Activated CD4-positive, alpha-beta T cell treated with anti-CD3 and anti-CD28 coated beads for 24 hours (primary cell): ENCODE results near the gene COL19A1.
"Not testable (repeated sequence)": the region's sequence is repeated elsewhere in the genome, so short reads cannot be mapped to it uniquely, and the experiment has no call there.

Experiments used
- DNase-seq, 2 donors: peaks; one replicate each; pipeline ENCODE4 v3.0.0-alpha.2; 2020; ENCODE audit warnings: low read depth in 2 of 2

The COL19A1 gene

GRCh38 chr6:69866351-69866769 lies at the start of gene COL19A1:
COL19A1 (plus strand) TSS chr6:69866556; CDS start chr6:69879568, 13,012 bp downstream.
- no peak for DNase-seq

- no peak for DNase-seq
Observed at GRCh38 chr6:69816569-69816968, 49.8 kb upstream of the COL19A1 start.

GRCh38 chr6:69817358-69817757 lies 49.0 kb upstream of the COL19A1 start:
- no peak for DNase-seq

DNA sequence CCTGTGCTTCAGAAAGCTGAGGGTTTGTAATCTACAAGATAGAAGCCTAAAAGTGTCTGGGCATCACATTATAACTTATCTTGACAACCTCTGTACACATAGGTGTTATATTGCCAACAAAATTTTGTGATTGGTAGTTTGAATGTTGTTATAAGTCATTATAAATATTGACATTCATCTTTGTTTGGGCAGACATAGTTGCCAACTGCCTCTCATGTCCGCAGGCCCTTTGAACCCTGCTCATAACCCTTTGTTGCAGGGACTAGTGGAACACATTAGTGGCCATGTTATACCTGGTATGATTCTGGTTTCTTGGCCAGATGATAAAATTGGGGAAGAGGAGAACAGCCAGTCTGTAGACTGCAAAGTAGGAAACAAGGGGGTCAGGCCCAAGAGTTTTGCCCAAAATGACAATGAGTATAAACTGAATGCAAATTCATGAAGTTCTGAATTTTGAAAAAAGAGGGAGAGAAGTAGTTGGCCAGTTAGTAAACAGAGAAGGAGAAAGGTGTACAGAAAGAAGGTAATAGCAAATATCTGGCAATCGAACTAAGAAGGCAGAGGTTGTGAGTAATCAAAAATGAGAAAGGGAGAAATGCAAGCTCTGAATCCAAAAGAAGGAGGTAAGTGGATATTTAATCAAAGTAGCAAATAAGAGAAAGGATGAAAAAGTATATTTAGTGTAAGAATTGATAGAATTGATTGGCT lies 48.0 kb upstream of the COL19A1 start:
- DNase-seq, result no peak

GRCh38 chr6:69819138-69819537 lies 47.2 kb upstream of the COL19A1 start:
- DNase-seq, result no peak

DNA sequence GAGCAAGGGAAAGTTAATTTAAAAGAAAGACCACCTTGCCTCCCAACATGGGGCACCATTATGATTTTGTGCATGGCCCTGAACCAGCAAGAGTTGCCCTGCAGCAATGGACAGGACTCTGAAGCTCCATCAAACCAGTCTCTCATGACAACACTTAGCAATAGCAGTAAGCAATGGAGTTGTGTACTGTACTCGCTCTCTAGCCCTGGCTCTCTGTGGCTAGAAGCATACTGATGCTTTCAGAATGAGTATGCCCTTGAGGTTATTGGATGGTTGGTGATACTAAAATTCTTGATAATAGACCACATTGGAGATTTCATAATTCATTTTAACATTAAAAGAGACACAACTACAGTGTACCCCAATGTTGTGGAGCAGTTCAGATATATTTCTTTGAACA lies 46.3 kb upstream of the COL19A1 start:
- DNase-seq, result no peak

GRCh38 chr6:69820438-69820837 lies 45.9 kb upstream of the COL19A1 start:
- DNase-seq, result no peak

DNA sequence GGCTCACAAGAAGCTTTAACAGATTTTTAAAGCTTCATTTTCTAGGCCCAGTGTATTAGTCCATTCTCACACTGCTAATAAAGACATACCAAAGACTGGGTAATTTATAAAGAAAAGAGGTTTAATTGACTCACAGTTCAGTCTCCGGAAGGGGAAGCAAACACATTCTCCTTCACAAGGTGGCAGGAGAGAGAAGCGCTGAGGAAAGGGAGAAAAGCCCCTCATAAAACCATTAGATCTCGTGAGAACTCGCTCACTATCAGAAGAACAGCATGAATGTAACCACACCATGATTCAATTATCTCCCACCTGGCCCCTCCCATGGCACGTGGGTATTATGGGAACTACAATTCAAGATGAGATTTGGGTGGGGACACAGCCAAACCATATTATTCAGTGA lies 42.0 kb upstream of the COL19A1 start:
- DNase-seq, result not testable (repeated sequence)

GRCh38 chr6:69825904-69826303 lies 40.5 kb upstream of the COL19A1 start:
- no peak for DNase-seq

DNA sequence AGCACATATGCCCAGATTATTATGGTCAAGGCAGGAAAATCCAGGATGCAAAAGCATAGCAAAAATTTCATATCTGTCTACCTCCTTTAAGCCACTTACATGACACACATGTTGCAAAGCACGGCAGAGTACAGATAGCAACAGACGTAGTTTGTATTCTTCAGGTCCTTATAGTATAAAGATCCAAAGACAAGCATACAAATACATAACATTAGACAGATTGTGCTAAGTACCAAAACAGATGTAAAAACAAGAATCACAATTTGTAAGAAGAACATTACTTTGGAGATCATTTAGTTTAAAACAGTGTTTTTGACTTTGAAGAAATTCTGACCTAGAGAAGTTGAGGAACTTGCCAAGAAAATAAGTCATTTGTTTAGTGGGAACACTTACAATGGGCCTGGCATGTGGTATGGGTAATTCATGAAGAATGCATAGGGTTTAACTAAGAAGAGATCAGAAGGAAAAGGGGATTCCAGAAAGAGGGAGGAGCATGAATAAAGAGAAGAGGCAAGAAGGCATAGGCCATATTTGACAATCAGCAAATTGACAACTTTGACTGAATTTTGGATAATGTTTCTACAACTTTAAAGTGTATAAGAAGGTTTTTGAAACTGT lies 39.0 kb upstream of the COL19A1 start:
- no peak for DNase-seq

DNA sequence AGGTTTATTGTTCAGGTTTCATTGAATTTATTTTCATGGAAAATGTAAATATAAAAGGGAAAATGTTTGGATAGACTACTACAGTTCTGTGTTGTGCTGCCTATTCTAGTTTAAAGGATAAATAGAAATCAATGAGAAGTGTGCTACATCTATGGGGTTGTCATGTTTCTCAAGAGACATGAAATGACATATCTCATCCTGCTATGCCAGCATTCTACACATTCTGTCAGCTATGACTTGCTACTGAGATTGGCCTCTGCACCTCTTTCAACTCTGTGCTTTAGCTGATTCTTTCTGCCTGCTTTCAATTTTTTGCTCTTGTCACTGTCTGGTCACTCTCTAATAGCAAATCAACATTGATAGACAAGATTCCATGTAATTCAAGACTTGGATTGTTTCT lies 33.8 kb upstream of the COL19A1 start:
- no peak for DNase-seq

DNA sequence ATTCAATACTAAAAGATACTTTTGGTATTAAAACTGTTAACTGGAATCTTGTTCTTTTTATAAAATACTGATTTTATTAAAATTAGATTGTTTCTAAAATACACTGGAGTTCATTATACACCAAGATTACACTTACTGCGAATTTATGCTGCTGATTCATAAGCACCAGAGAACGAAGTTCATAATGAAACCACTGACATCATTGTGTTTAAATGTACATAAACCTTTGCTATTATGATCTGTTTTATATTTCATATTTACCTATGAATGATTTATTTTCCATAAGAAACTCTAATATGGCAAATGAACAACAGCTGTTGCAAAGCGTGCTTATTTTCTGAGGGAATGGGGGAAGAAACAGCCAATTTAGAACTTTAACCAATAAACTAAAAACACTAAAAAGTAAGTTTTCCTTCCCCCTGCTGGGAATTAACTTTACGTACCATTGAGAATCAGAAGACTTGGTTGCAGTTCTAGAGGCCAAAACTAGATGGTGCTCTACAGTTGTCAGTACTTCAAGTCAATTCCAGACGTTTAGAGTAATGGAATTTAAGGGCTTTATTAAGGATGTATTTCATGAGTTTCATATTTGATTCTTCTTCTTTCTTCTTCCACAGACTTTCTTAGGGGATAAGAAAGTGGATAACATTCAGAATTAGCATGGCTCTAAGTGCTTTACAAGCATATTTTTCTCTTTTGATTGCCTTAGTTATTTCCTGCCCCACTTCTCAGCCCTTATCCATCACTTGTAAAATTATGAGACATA lies 30.8 kb upstream of the COL19A1 start:
- no peak for DNase-seq

- DNase-seq, result no peak
Observed at GRCh38 chr6:69841862-69842261, 24.5 kb upstream of the COL19A1 start.

DNA sequence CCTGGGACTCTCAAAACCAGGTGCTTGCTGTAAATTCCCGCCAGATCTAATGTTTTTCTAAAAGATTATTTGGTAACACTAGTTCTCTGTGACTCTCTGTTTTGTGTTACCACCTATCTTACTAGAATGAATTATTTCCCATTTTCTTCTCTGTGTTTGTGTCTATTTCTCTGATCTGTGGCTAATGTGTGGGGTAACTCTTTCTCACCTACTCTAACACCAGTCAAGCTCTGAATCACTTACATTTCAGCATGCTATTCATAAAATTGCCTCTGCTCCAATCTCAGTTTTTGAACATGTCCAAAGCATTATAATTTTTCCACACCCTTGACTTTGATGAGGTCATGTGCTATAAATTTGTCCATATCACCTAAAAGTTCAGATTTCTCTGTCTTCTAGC lies 23.2 kb upstream of the COL19A1 start:
- DNase-seq, result no peak

GRCh38 chr6:69846312-69846711 lies 20.0 kb upstream of the COL19A1 start:
- DNase-seq, result no peak

- no peak for DNase-seq
Observed at GRCh38 chr6:69846770-69847491, 19.4 kb upstream of the COL19A1 start.

DNA sequence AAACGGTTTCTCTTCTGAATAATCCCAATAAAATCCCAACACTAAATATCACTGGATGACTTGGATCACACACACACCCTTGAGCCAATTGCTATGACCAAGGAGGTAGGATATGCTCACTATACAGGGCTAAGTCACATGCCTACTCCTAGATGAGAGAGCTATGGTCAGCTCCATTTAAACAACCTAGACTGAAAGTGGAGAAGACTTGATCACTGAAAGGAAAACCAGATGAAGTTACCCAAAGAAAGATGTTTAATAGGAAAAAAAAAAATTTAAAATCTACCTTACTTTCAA lies 18.9 kb upstream of the COL19A1 start:
- no peak for DNase-seq

- DNase-seq, result no peak
Observed at GRCh38 chr6:69848552-69848951, 17.8 kb upstream of the COL19A1 start.

GRCh38 chr6:69852706-69853105 lies 13.7 kb upstream of the COL19A1 start:
- no peak for DNase-seq

- DNase-seq, result no peak
Observed at GRCh38 chr6:69861986-69862385, 4.4 kb upstream of the COL19A1 start.

GRCh38 chr6:69863766-69864165 lies 2.6 kb upstream of the COL19A1 start:
- DNase-seq, result no peak

GRCh38 chr6:69865126-69865525 lies 1.2 kb upstream of the COL19A1 start:
- DNase-seq, result no peak
